Measurements from ENCODE around the gene SAA1. TPM values are rescaled to one million over a fixed set of nuclear protein-coding genes. Genes with fewer than 3 reads are reported as not detected.
"Not testable (repeated sequence)": the region's sequence is repeated elsewhere in the genome, so short reads cannot be mapped to it uniquely, and the experiment has no call there.

The SAA1 gene
- total RNA-seq, 1 experiment from 2014 or later = not detected

GRCh38 chr11:18248561-18248960 lies 17.5 kb upstream of the SAA1 start, which contains the start of gene SAA2:
TSS of gene SAA2 (minus strand) at chr11:18248668. CDS start at chr11:18248011, 657 bp downstream.
- DNase-seq = no peak
- no peaks in the 10 kb centered on the region for H3K36me3 ChIP-seq
- H3K4me3 ChIP-seq = no peak within 1 kb of the TSS
- peaks cover 3% of the 10 kb centered on the region; the same call in 1 of the 2 replicates for H3K9me3 ChIP-seq
- H3K27me3 ChIP-seq = no peaks in the 10 kb centered on the region

- no peak for DNase-seq
- no peak overlapping the region for H3K4me3 ChIP-seq
Measured at GRCh38 chr11:18253233-18253632, 12.8 kb upstream of the SAA1 start.

GRCh38 chr11:18253778-18254338 lies 12.2 kb upstream of the SAA1 start:
- no peaks in the 10 kb centered on the region for H3K9me3 ChIP-seq
- DNase-seq = no peak
- H3K27me3 ChIP-seq = no peaks in the 10 kb centered on the region
- H3K36me3 ChIP-seq = no peaks in the 10 kb centered on the region
- no peak overlapping the region for H3K4me3 ChIP-seq

More at GRCh38 chr11:18253233-18253632, 12.8 kb upstream of the SAA1 start:
- Histone ChIP-seq H3K9me3 (no peaks in the 10 kb centered on the region), H3K27me3 (no peaks in the 10 kb centered on the region), H3K36me3 (no peaks in the 10 kb centered on the region)

- no peaks in the 10 kb centered on the region for H3K36me3 ChIP-seq
- H3K9me3 ChIP-seq = no peaks in the 10 kb centered on the region
- no peak overlapping the region for H3K4me3 ChIP-seq
- no peaks in the 10 kb centered on the region for H3K27me3 ChIP-seq
- DNase-seq = no peak
Measured at GRCh38 chr11:18254781-18255361, 11.2 kb upstream of the SAA1 start.

GRCh38 chr11:18259259-18259658 lies 6.8 kb upstream of the SAA1 start:
- Histone ChIP-seq H3K27me3 (no peaks in the 10 kb centered on the region), H3K36me3 (no peaks in the 10 kb centered on the region), H3K4me3 (no peak overlapping the region), H3K9me3 (no peaks in the 10 kb centered on the region)
- no peak for DNase-seq

- no peak for DNase-seq
- Histone ChIP-seq H3K9me3 (no peaks in the 10 kb centered on the region), H3K4me3 (no peak overlapping the region), H3K27me3 (no peaks in the 10 kb centered on the region), H3K36me3 (no peaks in the 10 kb centered on the region)
Measured at GRCh38 chr11:18261721-18262120, 4.3 kb upstream of the SAA1 start.

- H3K36me3 ChIP-seq, DNase-seq, H3K4me3 ChIP-seq, H3K27me3 ChIP-seq, H3K9me3 ChIP-seq: not testable (repeated sequence)
Measured at GRCh38 chr11:18262681-18263350, 3.2 kb upstream of the SAA1 start.

- Histone ChIP-seq H3K36me3 (no peaks in the 10 kb centered on the region), H3K9me3 (no peaks in the 10 kb centered on the region), H3K27me3 (no peaks in the 10 kb centered on the region), H3K4me3 (no peak overlapping the region)
- DNase-seq = no peak
Measured at GRCh38 chr11:18264035-18264434, 2.0 kb upstream of the SAA1 start.

GRCh38 chr11:18264677-18265555 lies 1.1 kb upstream of the SAA1 start:
- Histone ChIP-seq H3K27me3 (no peaks in the 10 kb centered on the region), H3K9me3 (no peaks in the 10 kb centered on the region), H3K4me3 (no peak overlapping the region), H3K36me3 (no peaks in the 10 kb centered on the region)
- no peak for DNase-seq

- DNase-seq, H3K27me3 ChIP-seq, H3K36me3 ChIP-seq, H3K9me3 ChIP-seq, H3K4me3 ChIP-seq: not testable (repeated sequence)
Measured at GRCh38 chr11:18267335-18268133, 1.5 kb downstream of the SAA1 start.

- H3K9me3 ChIP-seq, H3K27me3 ChIP-seq, DNase-seq, H3K36me3 ChIP-seq, H3K4me3 ChIP-seq: not testable (repeated sequence)
Measured at GRCh38 chr11:18269252-18269651, 3.2 kb downstream of the SAA1 start.

GRCh38 chr11:18270102-18270501 lies 4.0 kb downstream of the SAA1 start:
- Histone ChIP-seq H3K36me3 (no peaks in the 10 kb centered on the region; the same call in 1 of the 2 replicates), H3K27me3 (no peaks in the 10 kb centered on the region), H3K9me3 (no peaks in the 10 kb centered on the region), H3K4me3 (no peak overlapping the region)
- no peak for DNase-seq

- Histone ChIP-seq H3K9me3 (no peaks in the 10 kb centered on the region), H3K4me3 (no peak overlapping the region), H3K27me3 (no peaks in the 10 kb centered on the region), H3K36me3 (no peaks in the 10 kb centered on the region; the same call in 1 of the 2 replicates)
- DNase-seq = no peak
Measured at GRCh38 chr11:18271206-18271605, 5.1 kb downstream of the SAA1 start.

- no peak for DNase-seq
- H3K9me3 ChIP-seq = no peaks in the 10 kb centered on the region
- H3K4me3 ChIP-seq = no peak overlapping the region
- no peaks in the 10 kb centered on the region for H3K27me3 ChIP-seq
- no peaks in the 10 kb centered on the region; the same call in none of the 2 replicates for H3K36me3 ChIP-seq
Measured at GRCh38 chr11:18277565-18278271, 11.7 kb downstream of the SAA1 start.

GRCh38 chr11:18280438-18281045 lies 14.5 kb downstream of the SAA1 start:
- DNase-seq = no peak
- no peaks in the 10 kb centered on the region; the same call in none of the 2 replicates for H3K36me3 ChIP-seq
- H3K27me3 ChIP-seq = no peaks in the 10 kb centered on the region
- no peak overlapping the region for H3K4me3 ChIP-seq
- H3K9me3 ChIP-seq = no peaks in the 10 kb centered on the region

Data from MG63 (cell line).